ENCODE measurements around the gene COX5A.
A peak's percentile ranks its signal among the peaks of the same experiment; 100 is the strongest.

Gene COX5A

DNA sequence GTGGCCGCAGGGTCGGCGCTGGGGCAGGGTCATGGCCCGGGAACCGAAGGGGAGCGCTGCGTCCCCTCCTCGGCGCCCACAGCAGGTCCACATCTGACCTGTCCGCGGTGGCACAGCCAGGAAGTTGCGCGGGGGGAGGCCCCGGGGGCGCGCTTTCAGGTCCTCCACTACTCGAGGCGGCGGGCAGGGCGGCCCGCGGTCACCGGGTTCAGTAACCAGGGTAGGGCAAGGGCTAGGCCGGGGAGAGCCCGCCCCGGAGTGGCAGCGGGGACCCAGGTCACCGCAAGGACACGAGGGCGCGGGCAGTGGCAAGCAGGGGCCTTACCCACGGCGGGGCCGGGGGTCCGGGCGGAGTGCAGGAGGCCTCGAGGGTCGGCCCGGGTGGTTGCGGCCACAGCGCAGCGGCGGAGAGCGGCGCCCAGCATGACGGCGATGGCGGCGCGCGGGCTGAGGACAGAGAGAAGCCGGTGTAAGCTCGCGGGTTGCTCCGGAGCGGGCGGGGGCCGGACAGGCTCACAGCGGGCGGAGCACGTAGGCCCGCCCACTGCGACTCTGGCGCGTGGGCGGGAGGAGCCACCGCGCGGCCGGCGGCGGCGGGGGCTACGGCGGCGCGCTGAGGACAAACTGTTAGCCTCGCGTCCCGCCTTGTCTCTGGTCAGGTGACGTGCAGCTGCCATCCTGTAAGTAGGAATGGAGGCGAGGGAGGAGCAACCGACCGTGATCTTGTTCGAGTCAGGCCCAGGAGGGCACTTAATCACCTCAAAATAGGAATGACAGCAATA, at the start of gene COX5A:
COX5A (minus strand) TSS at position 484 of the 782 bp plus-strand sequence; CDS start at position 425, 59 bp downstream.
- peak; percentile 97 for DNase-seq (ENCODE audit: low spot score)

DNA sequence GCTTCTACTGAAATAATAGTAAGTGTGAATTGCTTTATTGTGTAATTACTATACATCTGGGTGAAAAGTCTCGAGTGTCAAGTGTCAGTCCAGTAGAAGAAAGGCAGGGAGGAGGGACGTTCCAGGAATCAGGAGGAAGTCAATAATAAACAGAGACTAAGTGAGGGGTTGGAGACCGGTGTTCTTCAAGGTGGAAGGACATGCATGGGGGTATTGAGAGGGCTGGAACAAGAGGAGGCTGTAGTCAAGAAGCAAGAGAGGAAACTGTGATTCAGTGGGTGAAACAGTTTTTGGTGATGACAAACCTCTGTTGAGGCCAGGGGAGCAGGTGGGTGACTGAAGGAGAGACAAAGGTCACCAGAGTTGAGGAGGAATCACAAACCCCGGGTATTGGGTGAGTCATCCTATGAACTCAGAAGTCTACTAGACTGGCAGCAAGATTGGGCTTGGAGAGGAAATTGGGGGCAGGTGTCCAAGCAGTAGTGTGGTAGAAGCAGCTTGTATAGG, 45.9 kb upstream of the COX5A start:
- DNase-seq (ENCODE audit: low spot score) = no peak

DNA sequence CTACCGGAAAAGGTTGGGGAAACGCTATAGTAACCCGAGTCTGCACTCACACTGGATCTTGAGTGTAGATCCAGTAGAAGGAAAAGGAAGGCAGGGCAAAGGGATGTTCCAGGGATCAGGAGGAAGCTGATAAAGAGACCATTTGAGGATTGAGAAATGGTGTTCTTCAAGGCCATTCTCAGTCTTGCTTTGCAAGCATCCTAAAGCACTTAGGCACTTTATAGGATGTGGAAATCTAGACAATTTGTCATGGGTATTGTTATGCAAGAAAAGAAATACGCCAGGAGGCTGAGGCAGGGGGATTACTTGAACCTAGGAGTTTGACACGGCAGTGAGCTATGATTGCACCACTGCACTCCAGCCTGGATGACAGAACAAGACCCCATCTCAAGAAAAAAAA, 44.3 kb upstream of the COX5A start:
- DNase-seq (ENCODE audit: low spot score) = no peak

DNA sequence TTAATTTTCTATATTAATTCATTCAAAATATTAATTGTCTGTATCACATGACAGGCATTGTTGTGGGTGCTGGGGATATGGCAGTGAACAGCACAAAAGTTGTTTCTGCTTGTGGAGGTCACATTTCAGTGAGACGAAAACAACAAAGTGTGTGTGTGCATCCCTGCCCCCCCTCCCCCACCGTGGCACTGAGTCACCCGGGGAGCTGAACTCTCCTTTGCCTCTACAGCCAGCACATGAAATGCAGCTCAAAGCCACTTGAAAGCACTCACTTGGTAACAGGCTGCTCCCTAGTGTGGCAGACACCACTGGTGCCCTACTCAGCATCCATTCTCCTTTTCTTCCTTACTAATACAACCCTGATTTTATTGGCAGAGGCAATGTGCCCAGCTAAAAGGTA, 40.6 kb upstream of the COX5A start:
- peak; percentile 20 for DNase-seq (ENCODE audit: low spot score)

DNA sequence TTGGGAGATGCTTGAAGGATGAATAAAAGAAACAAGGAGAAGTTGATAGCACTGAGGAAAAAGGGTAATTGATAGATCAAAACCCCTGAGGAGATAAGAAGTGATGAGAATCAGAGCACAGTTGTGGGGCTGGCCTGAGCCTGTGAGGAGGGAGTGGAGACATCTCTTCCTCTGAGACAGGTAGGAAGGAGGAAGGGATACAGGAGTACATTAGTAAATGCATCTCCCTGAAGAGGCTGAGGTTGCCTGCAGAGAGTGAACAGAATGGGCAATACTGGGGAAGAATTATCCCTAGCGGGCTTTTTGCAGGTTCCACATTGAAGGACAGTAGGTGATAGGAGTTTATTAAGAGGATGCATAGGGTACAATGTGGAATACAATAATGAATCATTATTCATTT, 40.2 kb upstream of the COX5A start:
- no peak for DNase-seq (ENCODE audit: low spot score)

DNA sequence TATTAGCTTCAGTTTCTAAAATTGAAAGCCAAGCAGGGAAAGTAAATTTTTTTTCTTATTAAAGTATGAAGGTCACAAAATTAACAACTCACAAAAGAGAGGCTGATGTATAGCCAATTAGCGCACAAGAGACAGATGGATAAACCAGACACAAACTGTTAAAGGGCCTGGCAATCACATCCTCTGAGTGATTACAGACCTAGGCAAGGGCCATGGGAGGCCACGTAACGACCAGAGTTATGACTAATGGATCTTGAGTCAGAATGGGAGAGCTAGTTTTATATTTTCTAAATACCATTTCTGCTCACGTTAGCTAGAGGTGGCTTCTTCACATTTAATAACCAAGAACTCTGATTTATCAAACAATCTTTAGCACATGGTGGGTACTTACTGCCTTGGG, 39.7 kb upstream of the COX5A start:
- DNase-seq (ENCODE audit: low spot score) = no peak

DNA sequence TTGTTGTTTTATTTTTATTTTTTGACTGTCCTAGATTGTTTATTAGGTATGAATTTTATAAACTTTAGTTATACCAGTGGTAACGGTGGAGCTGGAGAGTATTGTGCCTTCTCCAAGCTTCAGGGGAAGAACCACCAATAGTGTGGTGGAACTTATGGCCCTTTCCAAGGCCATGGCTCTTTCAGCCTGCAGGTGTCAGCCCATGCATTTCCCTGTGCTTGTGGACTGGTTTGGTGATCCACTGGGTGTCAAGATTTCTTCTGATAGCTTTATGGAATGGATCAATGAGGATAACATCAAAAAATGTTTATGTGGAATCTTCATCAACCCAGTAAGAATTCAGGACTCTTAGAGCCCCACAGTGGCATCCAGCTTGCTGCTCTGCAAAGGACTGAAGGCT, 38.3 kb upstream of the COX5A start:
- no peak for DNase-seq (ENCODE audit: low spot score)

DNA sequence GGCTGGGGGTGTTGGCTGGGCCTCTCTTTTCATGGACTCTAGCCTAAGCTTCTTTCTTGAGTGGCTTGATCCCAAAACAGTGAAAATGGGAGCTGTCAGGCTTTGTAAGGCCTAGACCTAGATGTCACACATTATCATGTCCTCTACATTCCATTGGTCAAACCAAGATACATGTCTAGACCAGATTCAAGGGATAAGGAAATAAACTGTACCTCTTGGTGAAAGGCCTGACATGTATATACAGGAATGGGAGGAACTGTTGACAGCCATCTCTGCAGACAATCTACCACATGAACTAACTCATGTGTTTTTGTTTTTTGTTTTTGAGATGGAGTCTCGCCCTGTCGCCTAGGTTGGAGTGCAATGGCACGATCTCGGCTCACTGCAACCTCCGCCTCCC, 29.8 kb upstream of the COX5A start:
- DNase-seq (ENCODE audit: low spot score) = no peak

DNA sequence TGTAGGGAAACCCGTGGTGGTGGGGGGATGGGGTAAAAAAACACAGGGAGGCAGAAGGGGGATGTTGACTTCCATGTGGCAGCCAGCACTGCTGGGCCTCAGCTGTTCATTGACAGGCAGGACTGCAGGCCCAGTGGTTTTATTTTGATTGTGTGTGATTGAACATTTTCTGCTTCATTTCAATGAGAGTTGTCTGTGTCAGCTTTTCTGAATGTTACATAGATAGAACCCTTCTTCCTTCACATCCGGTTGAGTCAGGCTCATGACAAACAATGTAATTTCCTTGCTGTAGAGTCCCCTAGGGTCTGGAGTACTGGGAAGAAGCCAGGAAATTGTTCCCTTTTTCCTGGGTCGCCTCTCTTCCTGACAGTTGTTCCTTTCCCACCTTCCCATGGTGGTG, 26.9 kb upstream of the COX5A start:
- DNase-seq (ENCODE audit: low spot score) = no peak

DNA sequence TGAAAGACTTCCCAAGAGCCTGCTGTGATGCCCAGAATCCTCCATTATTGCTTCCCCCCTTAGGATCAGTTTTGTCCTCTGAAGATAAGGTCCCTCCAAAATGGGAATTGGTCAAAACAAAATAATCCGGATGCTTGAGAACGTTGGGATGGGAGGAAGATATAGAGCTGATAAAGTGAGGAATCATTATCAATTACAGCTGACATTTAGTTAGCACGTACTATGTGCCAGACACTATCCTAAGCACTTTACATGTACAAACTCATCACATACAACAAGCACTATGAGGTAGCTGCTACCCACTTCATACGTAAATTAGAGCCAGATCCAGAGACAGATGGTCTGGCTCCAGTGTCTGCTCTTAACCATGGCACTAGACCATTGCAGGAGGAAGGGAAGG, 25.3 kb upstream of the COX5A start:
- DNase-seq (ENCODE audit: low spot score) = no peak

DNA sequence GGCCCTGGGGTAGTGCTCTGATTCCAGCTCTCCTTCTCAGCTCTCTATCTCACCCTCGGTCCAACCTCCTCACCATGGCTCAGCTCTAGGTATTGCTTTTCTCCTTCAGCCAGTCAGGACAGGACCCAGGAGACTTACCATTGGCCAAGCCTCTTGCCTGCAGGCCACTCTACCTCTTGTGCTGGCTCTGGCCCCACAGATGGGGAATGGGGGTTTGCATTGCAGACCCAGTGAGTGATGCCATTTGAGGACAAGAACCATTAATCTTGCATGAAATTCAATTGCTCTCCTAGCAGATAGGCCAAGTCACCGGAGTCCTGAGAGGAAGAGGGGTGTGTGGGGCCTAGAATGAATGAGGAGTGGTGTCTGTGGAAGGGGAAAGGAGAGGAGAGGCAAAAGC, 24.8 kb upstream of the COX5A start:
- no peak for DNase-seq (ENCODE audit: low spot score)

DNA sequence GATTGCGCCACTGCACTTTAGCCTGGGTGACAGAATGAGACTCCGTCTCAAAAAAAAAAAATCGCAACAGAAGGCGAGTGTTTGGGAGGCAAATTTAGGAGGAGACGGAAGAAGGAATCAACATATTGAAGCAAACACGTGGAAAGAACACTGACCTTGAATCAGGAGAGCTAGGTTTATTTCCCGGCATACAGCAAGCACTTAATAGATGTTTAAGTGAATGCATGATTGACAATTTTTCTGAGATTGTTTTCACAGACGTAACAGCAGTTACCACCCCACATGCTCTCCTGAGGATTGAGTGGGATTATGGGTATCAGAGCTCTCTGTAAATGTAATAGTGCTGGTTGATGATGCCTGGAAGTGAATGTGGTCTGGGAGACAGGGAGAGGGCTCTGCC, 24.3 kb upstream of the COX5A start:
- DNase-seq (ENCODE audit: low spot score) = no peak

DNA sequence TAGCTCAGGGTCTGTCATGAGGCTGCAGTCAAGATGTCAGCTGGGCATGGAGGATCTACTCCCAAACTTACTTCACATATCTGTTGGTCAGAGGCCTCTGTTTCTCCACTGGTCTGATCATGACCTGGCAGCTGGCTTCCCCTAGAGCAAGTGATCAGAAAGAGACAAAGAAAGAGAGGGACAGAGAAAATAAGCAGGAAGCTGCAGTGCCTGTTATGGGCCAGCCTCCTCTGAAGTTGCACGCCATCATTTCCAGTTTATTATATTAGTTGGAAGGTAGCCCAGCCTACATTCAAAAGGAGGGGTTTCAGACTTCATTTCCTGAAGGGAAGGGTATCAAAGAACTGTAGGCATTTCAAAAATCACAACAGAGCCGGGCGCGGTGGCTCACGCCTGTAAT, 23.7 kb upstream of the COX5A start:
- no peak for DNase-seq (ENCODE audit: low spot score)

DNA sequence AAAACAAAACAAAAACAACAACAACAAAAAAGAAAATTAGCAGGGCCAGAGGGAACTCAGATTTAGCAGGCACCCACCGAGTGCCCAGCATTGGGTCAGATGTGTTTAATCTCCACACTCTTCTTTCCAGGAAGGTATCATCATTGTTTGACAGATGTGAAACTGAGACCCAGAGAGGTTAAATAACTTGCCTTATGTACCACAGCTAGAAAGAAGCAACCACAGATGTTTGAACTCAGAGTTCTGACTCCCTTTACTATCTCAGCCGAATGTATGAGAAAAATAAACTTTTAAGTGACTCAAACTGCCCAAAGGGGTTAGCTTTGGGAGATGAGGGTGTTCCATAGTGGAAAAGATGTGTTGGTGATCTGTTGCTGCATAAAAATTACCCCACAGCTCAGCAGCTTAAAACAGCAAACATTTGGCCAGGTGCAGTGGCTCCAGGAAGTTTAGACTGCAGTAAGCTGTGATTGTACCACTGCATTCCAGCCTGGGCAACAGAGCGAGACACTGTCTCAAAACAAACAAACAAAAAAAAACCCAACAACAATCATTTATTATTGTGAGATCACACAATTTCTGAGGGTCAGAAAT, 23.2 kb upstream of the COX5A start:
- no peak for DNase-seq (ENCODE audit: low spot score)

DNA sequence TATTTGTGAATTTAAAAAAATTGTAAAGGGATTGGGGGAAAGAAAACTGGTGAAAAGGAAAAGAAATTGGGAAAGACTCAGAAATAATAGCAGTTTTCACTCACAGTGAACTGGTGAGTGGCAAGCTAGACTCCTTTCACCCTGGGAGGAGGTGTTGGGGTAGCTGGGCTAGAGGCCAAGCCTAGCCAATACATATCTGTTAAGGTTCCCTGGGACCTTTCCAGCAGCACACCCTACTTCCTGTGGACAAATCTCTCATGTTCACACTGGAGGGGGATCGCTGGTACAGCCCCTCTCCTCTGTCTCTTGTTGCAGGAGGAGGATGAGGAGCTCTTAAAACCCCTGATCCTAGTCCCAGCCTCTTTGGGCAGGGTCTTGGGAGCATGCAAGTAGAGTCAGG, 22.4 kb upstream of the COX5A start:
- DNase-seq (ENCODE audit: low spot score) = no peak

DNA sequence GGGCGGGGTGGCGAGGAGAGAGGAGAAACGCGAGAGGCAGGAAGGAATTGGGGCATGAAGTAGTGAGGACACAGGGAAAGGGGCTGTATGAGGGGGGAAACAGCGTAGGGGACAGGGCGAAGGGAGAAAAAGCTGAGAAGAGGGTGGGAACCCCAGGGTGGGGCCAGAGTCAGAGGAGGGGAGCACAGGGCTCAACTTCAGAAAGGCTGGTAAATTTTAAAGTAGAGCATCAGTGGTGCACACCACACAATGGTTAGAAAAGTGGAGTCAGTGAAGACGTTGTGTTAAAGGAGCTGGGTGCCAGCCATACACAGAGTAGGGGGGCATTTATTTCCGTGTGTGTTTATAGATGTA, 21.7 kb upstream of the COX5A start:
- no peak for DNase-seq (ENCODE audit: low spot score)

DNA sequence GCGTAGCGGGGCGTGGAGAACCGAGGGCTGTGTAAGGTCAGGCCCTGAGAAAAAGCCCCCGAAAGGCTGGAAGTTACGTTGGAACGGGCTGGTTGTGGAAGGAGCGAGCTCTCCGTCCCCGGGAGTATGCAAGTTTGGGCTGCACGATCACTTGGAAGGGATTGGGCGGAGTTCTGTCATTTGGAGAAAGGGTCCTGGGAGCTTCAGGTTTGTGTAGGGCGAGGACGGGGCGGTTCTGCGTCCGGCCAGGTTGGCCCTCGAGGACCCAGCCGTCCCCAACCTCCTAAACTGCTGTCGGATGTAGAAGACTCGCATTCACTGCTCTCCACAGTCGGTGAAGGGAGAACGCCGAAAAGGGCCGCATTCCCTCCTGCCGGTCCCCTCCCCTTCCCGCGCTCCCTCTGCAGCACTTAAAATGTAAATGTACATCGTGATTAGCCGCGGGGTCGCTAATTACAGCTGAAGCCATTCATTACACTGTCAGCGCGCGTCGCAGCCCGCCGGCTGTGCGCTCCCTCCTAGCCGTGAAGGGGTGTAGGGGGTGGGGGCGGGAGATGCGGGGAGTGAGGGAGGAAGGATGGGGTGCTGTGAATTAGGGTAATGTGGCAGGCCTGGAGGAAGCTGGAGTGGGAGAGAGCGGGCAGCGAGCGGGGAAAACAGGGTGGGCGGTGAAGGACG, 21.2 kb upstream of the COX5A start:
- DNase-seq (ENCODE audit: low spot score) = no peak

DNA sequence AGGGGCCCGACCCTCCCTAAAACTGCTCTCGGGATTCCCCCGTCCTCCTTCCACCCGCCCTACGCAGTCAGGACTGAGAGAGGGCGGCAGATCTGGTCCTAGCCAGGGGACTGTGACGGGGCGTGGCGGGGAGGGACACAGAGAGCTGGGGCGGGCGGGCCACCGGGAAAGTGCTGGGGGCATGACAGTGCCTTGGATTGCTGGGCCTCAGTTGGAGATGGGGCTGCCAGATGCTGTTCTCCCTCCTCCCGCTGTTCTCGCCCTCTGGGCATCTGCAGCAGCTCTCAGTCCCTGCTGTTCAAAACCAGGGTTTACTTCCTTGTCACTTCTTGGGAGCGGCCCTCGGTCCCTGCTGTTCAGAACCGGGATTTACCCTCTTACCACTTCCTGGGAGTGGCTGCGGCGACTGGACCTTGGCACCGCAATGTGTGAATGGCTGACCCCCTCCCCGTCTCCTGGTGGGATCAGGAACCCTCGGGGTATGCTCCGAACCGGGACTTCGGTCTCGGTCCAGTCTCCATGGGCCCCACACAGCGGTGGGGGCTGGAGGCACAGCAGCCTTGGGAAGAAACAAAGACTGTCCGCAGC, 20.5 kb upstream of the COX5A start:
- peak; percentile 60 for DNase-seq (ENCODE audit: low spot score)

DNA sequence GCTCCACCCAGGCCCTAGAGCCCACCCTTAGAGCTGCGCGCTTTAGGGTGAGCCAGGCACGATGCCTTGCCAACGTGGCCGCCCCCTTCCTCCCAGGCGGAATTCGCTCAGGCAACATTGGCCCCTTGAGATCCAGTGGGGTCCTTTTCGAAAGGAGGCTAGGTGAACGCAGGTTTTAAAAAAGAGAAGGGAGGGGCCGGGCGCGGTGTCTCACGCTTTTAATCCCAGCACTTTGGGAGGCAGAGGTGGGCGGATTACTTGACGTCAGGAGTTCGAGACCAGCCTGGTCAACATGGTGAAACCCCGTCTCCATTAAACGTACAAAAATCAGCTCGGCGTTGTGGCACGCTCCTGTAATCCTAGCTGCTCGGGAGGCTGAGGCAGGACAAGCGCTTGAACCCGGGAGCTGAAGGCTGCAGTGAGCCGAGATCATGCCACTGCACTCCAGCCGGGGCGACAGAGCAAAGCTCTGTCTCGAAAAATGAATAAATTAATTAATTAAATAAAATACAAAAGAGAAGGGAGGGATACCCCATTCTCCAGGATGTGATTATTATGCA, 19.7 kb upstream of the COX5A start:
- no peak for DNase-seq (ENCODE audit: low spot score)

DNA sequence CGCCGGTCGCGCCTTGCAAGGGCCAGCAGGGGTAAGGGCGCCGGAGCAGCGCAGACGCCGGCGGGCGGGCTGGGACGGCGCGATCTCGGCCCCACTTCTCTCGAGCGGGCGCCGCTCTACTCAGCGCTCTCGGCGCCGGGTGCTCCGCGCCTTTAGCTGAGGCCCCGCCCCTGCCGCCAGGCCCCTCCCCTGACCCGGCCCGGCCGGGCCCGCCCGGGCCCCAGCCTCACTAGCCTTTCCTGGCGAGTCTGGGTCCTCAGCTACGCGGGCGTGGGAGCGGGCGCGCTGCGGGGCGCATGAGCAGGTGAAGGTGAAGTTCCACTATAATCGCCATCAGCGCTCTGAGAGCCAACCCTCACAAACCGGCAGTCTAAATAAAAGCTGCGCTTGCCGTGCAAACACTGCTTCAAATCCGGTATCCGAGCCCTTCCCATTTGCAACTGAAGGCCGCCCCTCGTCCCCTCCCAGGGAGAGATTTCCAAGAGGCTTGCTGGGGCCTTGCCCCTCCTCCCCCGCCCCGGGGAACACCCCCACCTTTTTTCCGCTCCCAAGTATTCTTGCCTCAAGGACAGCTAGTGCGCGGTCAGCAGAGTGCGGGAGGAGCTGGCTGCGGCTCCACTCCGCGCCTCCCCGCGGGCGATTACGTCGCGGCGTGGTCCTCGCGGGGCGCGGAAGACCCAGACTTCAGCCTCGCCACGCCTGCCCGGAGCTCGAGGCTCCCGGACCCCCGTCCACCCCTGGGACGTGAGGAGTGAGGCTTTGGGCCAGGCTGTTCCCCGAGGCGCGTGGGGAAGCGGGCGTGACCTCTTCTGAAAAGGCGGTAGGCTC, 19.0 kb upstream of the COX5A start, which contains the start of gene RPP25:
RPP25 (minus strand) TSS at position 125 of the 828 bp plus-strand sequence. CDS start 189 bp downstream, outside the sequence.
- peak; percentile 89 for DNase-seq (ENCODE audit: low spot score)
